ENCODE results near the gene PROM2.

The PROM2 gene

GRCh38 chr2:95319481-95320343, 45.5 kb downstream of the PROM2 start:
- TF ChIP-seq ZNF274 (IDR thresholded peaks at IDR 0.05; ENCODE audit: low read depth, low read length) (no peak), SUZ12 (IDR thresholded peaks at IDR 0.05; ENCODE audit: extremely low read depth, insufficient read depth, insufficient read length) (no peak), YY1 (IDR thresholded peaks at IDR 0.05; ENCODE audit: insufficient read depth, insufficient read length) (no peak)
- Histone ChIP-seq H3K9ac (ENCODE audit: insufficient read length, low read depth) (no peak overlapping the region), H3K4me1 (ENCODE audit: insufficient read depth, insufficient read length) (peaks cover 27% of the 10 kb centered on the region), H3K27me3 (ENCODE audit: insufficient read depth, insufficient read length) (no peaks in the 10 kb centered on the region), H3K9me3 (ENCODE audit: insufficient read depth, low read length) (no peaks in the 10 kb centered on the region), H3K4me3 (ENCODE audit: insufficient read length, low read depth) (no peak overlapping the region), H3K36me3 (ENCODE audit: insufficient read depth, insufficient read length, low read length) (no peaks in the 10 kb centered on the region)
- no peak for DNase-seq (ENCODE audit: low read depth, low spot score)

GRCh38 chr2:95320344-95320712, 46.1 kb downstream of the PROM2 start:
- Histone ChIP-seq H3K4me3 (ENCODE audit: insufficient read length, low read depth) (no peak overlapping the region), H3K4me1 (ENCODE audit: insufficient read depth, insufficient read length) (peaks cover 27% of the 10 kb centered on the region), H3K27me3 (ENCODE audit: insufficient read depth, insufficient read length) (no peaks in the 10 kb centered on the region), H3K9me3 (ENCODE audit: insufficient read depth, low read length) (no peaks in the 10 kb centered on the region), H3K36me3 (ENCODE audit: insufficient read depth, insufficient read length, low read length) (no peaks in the 10 kb centered on the region), H3K9ac (ENCODE audit: insufficient read length, low read depth) (no peak overlapping the region)
- DNase-seq (ENCODE audit: low read depth, low spot score), result no peak
- TF ChIP-seq ZNF274 (IDR thresholded peaks at IDR 0.05; ENCODE audit: low read depth, low read length) (no peak), SUZ12 (IDR thresholded peaks at IDR 0.05; ENCODE audit: extremely low read depth, insufficient read depth, insufficient read length) (no peak), YY1 (IDR thresholded peaks at IDR 0.05; ENCODE audit: insufficient read depth, insufficient read length) (no peak)

GRCh38 chr2:95320986-95321767, 46.9 kb downstream of the PROM2 start:
- no peaks in the 10 kb centered on the region for H3K27me3 ChIP-seq (ENCODE audit: insufficient read depth, insufficient read length)
- DNase-seq (ENCODE audit: low read depth, low spot score), result no peak
- no peaks in the 10 kb centered on the region for H3K36me3 ChIP-seq (ENCODE audit: insufficient read depth, insufficient read length, low read length)
- no peaks in the 10 kb centered on the region for H3K9me3 ChIP-seq (ENCODE audit: insufficient read depth, low read length)
- H3K4me3 ChIP-seq (ENCODE audit: insufficient read length, low read depth), result no peak overlapping the region
- H3K9ac ChIP-seq (ENCODE audit: insufficient read length, low read depth), result no peak overlapping the region
- TF ChIP-seq SUZ12 (IDR thresholded peaks at IDR 0.05; ENCODE audit: extremely low read depth, insufficient read depth, insufficient read length) (no peak), ZNF274 (IDR thresholded peaks at IDR 0.05; ENCODE audit: low read depth, low read length) (no peak), YY1 (IDR thresholded peaks at IDR 0.05; ENCODE audit: insufficient read depth, insufficient read length) (no peak)
- peaks cover 26% of the 10 kb centered on the region for H3K4me1 ChIP-seq (ENCODE audit: insufficient read depth, insufficient read length)

- H3K36me3 ChIP-seq (ENCODE audit: insufficient read depth, insufficient read length, low read length), result no peaks in the 10 kb centered on the region
- TF ChIP-seq ZNF274 (IDR thresholded peaks at IDR 0.05; ENCODE audit: low read depth, low read length) (no peak), YY1 (IDR thresholded peaks at IDR 0.05; ENCODE audit: insufficient read depth, insufficient read length) (no peak), SUZ12 (IDR thresholded peaks at IDR 0.05; ENCODE audit: extremely low read depth, insufficient read depth, insufficient read length) (no peak)
- H3K4me3 ChIP-seq (ENCODE audit: insufficient read length, low read depth), result no peak overlapping the region
- H3K4me1 ChIP-seq (ENCODE audit: insufficient read depth, insufficient read length), result peaks cover 16% of the 10 kb centered on the region
- H3K9me3 ChIP-seq (ENCODE audit: insufficient read depth, low read length), result no peaks in the 10 kb centered on the region
- no peak overlapping the region for H3K9ac ChIP-seq (ENCODE audit: insufficient read length, low read depth)
- H3K27me3 ChIP-seq (ENCODE audit: insufficient read depth, insufficient read length), result no peaks in the 10 kb centered on the region
- no peak for DNase-seq (ENCODE audit: low read depth, low spot score)
These were observed 49.3 kb downstream of the PROM2 start for GRCh38 chr2:95323347-95324155.

- no peak for TF ChIP-seq YY1 (IDR thresholded peaks at IDR 0.05; ENCODE audit: insufficient read depth, insufficient read length)
- TF ChIP-seq ZNF274 (IDR thresholded peaks at IDR 0.05; ENCODE audit: low read depth, low read length), result no peak
- TF ChIP-seq SUZ12 (IDR thresholded peaks at IDR 0.05; ENCODE audit: extremely low read depth, insufficient read depth, insufficient read length), result no peak
- Histone ChIP-seq H3K9me3 (ENCODE audit: insufficient read depth, low read length) (no peaks in the 10 kb centered on the region), H3K36me3 (ENCODE audit: insufficient read depth, insufficient read length, low read length) (no peaks in the 10 kb centered on the region), H3K9ac (ENCODE audit: insufficient read length, low read depth) (no peak overlapping the region), H3K4me1 (ENCODE audit: insufficient read depth, insufficient read length) (peaks cover 14% of the 10 kb centered on the region), H3K27me3 (ENCODE audit: insufficient read depth, insufficient read length) (no peaks in the 10 kb centered on the region), H3K4me3 (ENCODE audit: insufficient read length, low read depth) (no peak overlapping the region)
- DNase-seq (ENCODE audit: low read depth, low spot score), result no peak
These were observed 50.8 kb downstream of the PROM2 start for GRCh38 chr2:95325026-95325425.

GRCh38 chr2:95325590-95326432, 51.6 kb downstream of the PROM2 start:
- Histone ChIP-seq H3K9me3 (ENCODE audit: insufficient read depth, low read length) (no peaks in the 10 kb centered on the region), H3K27me3 (ENCODE audit: insufficient read depth, insufficient read length) (no peaks in the 10 kb centered on the region), H3K36me3 (ENCODE audit: insufficient read depth, insufficient read length, low read length) (no peaks in the 10 kb centered on the region), H3K9ac (ENCODE audit: insufficient read length, low read depth) (no peak overlapping the region), H3K4me1 (ENCODE audit: insufficient read depth, insufficient read length) (peaks cover 11% of the 10 kb centered on the region), H3K4me3 (ENCODE audit: insufficient read length, low read depth) (no peak overlapping the region)
- DNase-seq (ENCODE audit: low read depth, low spot score), result no peak
- no peak for TF ChIP-seq SUZ12 (IDR thresholded peaks at IDR 0.05; ENCODE audit: extremely low read depth, insufficient read depth, insufficient read length)
- no peak for TF ChIP-seq ZNF274 (IDR thresholded peaks at IDR 0.05; ENCODE audit: low read depth, low read length)
- TF ChIP-seq YY1 (IDR thresholded peaks at IDR 0.05; ENCODE audit: insufficient read depth, insufficient read length), result no peak

All from NT2/D1 (cell line).